GM21528 (cell line): ENCODE results near the gene TOP3B.

Experiments used
- ATAC-seq: cut with Tn5 transposase; IDR thresholded peaks from one replicate; pipeline ENCODE4 v1.9.1; 2021; ENCODE audit warnings: mild to moderate bottlenecking, moderate library complexity; ENCODE audit not compliant: unreplicated experiment, low FRiP score

The TOP3B gene

GRCh38 chr22:21932347-21932746 is 50.2 kb downstream of the TOP3B start:
- no peak for ATAC-seq

- no peak for ATAC-seq
Measured at GRCh38 chr22:21931056-21931455, 51.5 kb downstream of the TOP3B start.

- no peak for ATAC-seq
Measured at GRCh38 chr22:21929253-21929652, 53.3 kb downstream of the TOP3B start.

- no peak for ATAC-seq
Measured at GRCh38 chr22:21928048-21928447, 54.5 kb downstream of the TOP3B start.

GRCh38 chr22:21927174-21927823 is 55.3 kb downstream of the TOP3B start:
- no peak for ATAC-seq

GRCh38 chr22:21926728-21927127 is 55.9 kb downstream of the TOP3B start:
- no peak for ATAC-seq

- ATAC-seq: no peak
Measured at GRCh38 chr22:21923163-21923561, 59.4 kb downstream of the TOP3B start.

GRCh38 chr22:21922370-21923162 is 60.0 kb downstream of the TOP3B start:
- no peak for ATAC-seq

GRCh38 chr22:21921729-21922128 is 60.9 kb downstream of the TOP3B start:
- no peak for ATAC-seq

- no peak for ATAC-seq
Measured at GRCh38 chr22:21921184-21921721, 61.3 kb downstream of the TOP3B start.

- no peak for ATAC-seq
Measured at GRCh38 chr22:21920341-21921183, 62.0 kb downstream of the TOP3B start.

GRCh38 chr22:21919526-21920307 is 62.9 kb downstream of the TOP3B start:
- no peak for ATAC-seq

GRCh38 chr22:21918466-21919185 is 64.0 kb downstream of the TOP3B start:
- ATAC-seq: no peak

- ATAC-seq: no peak
Measured at GRCh38 chr22:21917959-21918261, 64.7 kb downstream of the TOP3B start.

GRCh38 chr22:21917181-21917958 is 65.2 kb downstream of the TOP3B start:
- no peak for ATAC-seq

GRCh38 chr22:21916309-21916918 is 66.2 kb downstream of the TOP3B start:
- ATAC-seq: no peak

- ATAC-seq: no peak
Measured at GRCh38 chr22:21915624-21916308, 66.8 kb downstream of the TOP3B start.
